ENCODE results near the gene STOML1.

- TF ChIP-seq EZH2 (IDR thresholded peaks at IDR 0.05; ENCODE audit: insufficient read depth, poor library complexity, severe bottlenecking), result no peak
- TF ChIP-seq EZH2phosphoT487 (IDR thresholded peaks at IDR 0.05; ENCODE audit: insufficient read depth, low read depth), result no peak
Observed at GRCh38 chr15:73941044-73941443, 51.1 kb downstream of the STOML1 start.

All from GM23248 (cell line).